Measurements from ENCODE around the gene FEZ2. TPM values are rescaled to one million over a fixed set of nuclear protein-coding genes. Genes with fewer than 3 reads are reported as not detected.

FEZ2 gene
- total and polyA plus RNA-seq, 2 of the 8 experiments (the other 6 are each of a cell fraction or from before 2014, with no cell fraction given) = 7.5 to 16.4 TPM

DNA sequence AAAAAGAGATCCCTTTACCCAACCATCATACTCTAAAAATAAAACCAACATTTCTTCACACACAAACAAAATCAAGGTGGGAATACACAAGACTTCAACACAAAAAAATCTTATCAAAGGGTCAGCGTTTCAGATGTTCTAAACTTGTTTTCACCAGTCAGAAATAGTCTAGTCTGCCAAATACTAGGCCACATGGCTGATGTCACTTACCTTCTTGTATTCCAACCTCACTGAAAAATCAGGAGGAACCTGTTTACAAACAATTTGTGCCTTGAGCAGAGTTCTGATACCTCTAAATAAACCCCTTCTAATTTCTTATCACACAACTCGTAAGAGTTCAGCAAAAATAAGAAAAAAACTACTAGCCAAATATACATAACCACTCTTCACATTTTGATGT is 20.1 kb downstream of the FEZ2 start:
- Histone ChIP-seq H4K5ac (ENCODE audit: insufficient read length, low read depth, low read length) (no peak overlapping the region), H3K27ac (ENCODE audit: low read depth, low read length) (no peak overlapping the region), H3K9ac (replicated peaks in 1 of 4; ENCODE audit: extremely low read depth in 1 of 4, low read depth in 3 of 4, low read length in 3 of 4) (no peak overlapping the region), H2AK5ac (ENCODE audit: low read depth, low read length) (no peak overlapping the region), H2AFZ (ENCODE audit: low read length) (no peak overlapping the region), H3K79me1 (ENCODE audit: low read depth, low read length) (no peaks in the 10 kb centered on the region), H3K79me2 (ENCODE audit: control insufficient read depth in 1 of 2, insufficient read depth in 2 of 2, low read length in 2 of 2) (no peaks in the 10 kb centered on the region), H4K8ac (ENCODE audit: extremely low read depth, insufficient read depth, low read length) (no peak overlapping the region), H2BK5ac (ENCODE audit: low read depth, low read length) (no peak overlapping the region), H4K91ac (replicated peaks; ENCODE audit: insufficient read length, low read length) (no peak overlapping the region), H3K4ac (replicated peaks; ENCODE audit: insufficient read length, low read depth, low read length) (no peak overlapping the region), H4K20me1 (replicated peaks in 1 of 2; ENCODE audit: control insufficient read depth in 1 of 2, insufficient read depth in 2 of 2, low read length in 2 of 2) (no peaks in the 10 kb centered on the region), H3K9me3 (ENCODE audit: insufficient read depth in 2 of 2, low read depth in 1 of 2, low read length in 1 of 2) (no peaks in the 10 kb centered on the region), H3K27me3 (replicated peaks in 1 of 4; ENCODE audit: control insufficient read depth in 3 of 4, extremely low read depth in 1 of 4, insufficient read depth in 3 of 4, low read length in 3 of 4) (no peaks in the 10 kb centered on the region), H3K4me2 (ENCODE audit: insufficient read depth in 1 of 2, low read depth in 2 of 2, low read length in 2 of 2) (no peak overlapping the region), H3K23me2 (ENCODE audit: low read depth, low read length) (no peaks in the 10 kb centered on the region), H3K56ac (replicated peaks; ENCODE audit: insufficient read length, low read depth, low read length) (no peak overlapping the region), H3K4me1 (replicated peaks in 1 of 4; ENCODE audit: control insufficient read depth in 3 of 4, insufficient read depth in 4 of 4, low read length in 3 of 4) (no peaks in the 10 kb centered on the region), H3K36me3 (ENCODE audit: control insufficient read depth in 2 of 4, insufficient read depth in 4 of 4, low read length in 3 of 4) (peaks cover 0 to 23% (median 4%) of the 10 kb centered on the region in 4 experiments; a peak in 5 of 8 replicates), H3K18ac (ENCODE audit: extremely low read depth, low read length) (no peak overlapping the region), H2BK120ac (replicated peaks; ENCODE audit: low read depth, low read length) (no peak overlapping the region), H3K14ac (ENCODE audit: insufficient read length) (no peak overlapping the region), H2BK20ac (ENCODE audit: low read length) (no peak overlapping the region), H2BK12ac (ENCODE audit: low read depth, low read length) (no peak overlapping the region), H2BK15ac (ENCODE audit: low read length) (no peak overlapping the region), H3K23ac (ENCODE audit: insufficient read length) (no peak overlapping the region), H3K4me3 (ENCODE audit: extremely low read depth in 1 of 4, insufficient read depth in 2 of 4, low read depth in 3 of 4, low read length in 4 of 4) (no peak overlapping the region)
- CTCF ChIA-PET (ENCODE audit: partially characterized antibody) = interaction anchor here (3.3 kb wide), 1 partner anchor 86 kb away, joined by 9 read pairs; no protein-coding TSS in a partner anchor
- 100% methylated on average over 2 of the region's 2 CpGs; no CpG with 5 or more reads in 1 of the 2 experiments for WGBS, 2 experiments (ENCODE audit: extremely low coverage in 1 of 2, insufficient coverage in 1 of 2, insufficient read length in 1 of 2, insufficient replicate concordance in 2 of 2, low coverage in 1 of 2, low lambda C conversion rate in 2 of 2, missing lambda C conversion rate in 1 of 2)
- FAIRE-seq (no peak), DNase-seq (ENCODE audit: low read depth in 1 of 2, low spot score in 2 of 2) (no peak)
- no peak for TF ChIP-seq SP2 (IDR thresholded peaks at IDR 0.05; ENCODE audit: low read length)
- TF ChIP-seq RAD21 (IDR thresholded peaks at IDR 0.05 in 1 of 2, conservative IDR thresholded peaks at IDR 0.05 in 1 of 2; ENCODE audit: low read depth in 2 of 2, low read length in 2 of 2) = no peak
- TF ChIP-seq TCF12 (IDR thresholded peaks at IDR 0.05; ENCODE audit: low read depth, low read length) = no peak
- TF ChIP-seq RXRA (IDR thresholded peaks at IDR 0.05; ENCODE audit: insufficient read depth, low read depth, low read length) = no peak
- TF ChIP-seq KDM4A (IDR thresholded peaks at IDR 0.05; ENCODE audit: low read depth, low read length, severe bottlenecking) = no peak
- TF ChIP-seq GABPA (IDR thresholded peaks at IDR 0.05; ENCODE audit: borderline replicate concordance, insufficient read depth, low read length) = no peak
- POLR2A ChIA-PET (ENCODE audit: partially characterized antibody) = no interaction called here
